ENCODE results near the gene HS6ST1.

- TF ChIP-seq ZC3H10 (CRISPR knock-in tag; IDR thresholded peaks at IDR 0.05) (no peak), RARB (CRISPR knock-in tag; IDR thresholded peaks at IDR 0.05) (no peak), ISL1 (CRISPR knock-in tag; IDR thresholded peaks at IDR 0.05) (no peak), ESRRG (CRISPR knock-in tag; IDR thresholded peaks at IDR 0.05) (no peak), OSR1 (CRISPR knock-in tag; IDR thresholded peaks at IDR 0.05) (no peak), TSHZ2 (CRISPR knock-in tag; IDR thresholded peaks at IDR 0.05) (no peak), ARNTL (CRISPR knock-in tag; IDR thresholded peaks at IDR 0.05; ENCODE audit: borderline replicate concordance, low read depth) (no peak), ZFP3 (CRISPR knock-in tag; IDR thresholded peaks at IDR 0.05) (no peak), TOX (CRISPR knock-in tag; IDR thresholded peaks at IDR 0.05; ENCODE audit: borderline replicate concordance) (no peak)
- TF ChIP-seq, protein P1, sequence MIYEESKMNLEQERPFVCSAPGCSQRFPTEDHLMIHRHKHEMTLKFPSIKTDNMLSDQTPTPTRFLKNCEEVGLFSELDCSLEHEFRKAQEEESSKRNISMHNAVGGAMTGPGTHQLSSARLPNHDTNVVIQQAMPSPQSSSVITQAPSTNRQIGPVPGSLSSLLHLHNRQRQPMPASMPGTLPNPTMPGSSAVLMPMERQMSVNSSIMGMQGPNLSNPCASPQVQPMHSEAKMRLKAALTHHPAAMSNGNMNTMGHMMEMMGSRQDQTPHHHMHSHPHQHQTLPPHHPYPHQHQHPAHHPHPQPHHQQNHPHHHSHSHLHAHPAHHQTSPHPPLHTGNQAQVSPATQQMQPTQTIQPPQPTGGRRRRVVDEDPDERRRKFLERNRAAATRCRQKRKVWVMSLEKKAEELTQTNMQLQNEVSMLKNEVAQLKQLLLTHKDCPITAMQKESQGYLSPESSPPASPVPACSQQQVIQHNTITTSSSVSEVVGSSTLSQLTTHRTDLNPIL (CRISPR knock-in tag; IDR thresholded peaks at IDR 0.05; ENCODE audit: low read depth), result no peak
- TF ChIP-seq, protein P2, sequence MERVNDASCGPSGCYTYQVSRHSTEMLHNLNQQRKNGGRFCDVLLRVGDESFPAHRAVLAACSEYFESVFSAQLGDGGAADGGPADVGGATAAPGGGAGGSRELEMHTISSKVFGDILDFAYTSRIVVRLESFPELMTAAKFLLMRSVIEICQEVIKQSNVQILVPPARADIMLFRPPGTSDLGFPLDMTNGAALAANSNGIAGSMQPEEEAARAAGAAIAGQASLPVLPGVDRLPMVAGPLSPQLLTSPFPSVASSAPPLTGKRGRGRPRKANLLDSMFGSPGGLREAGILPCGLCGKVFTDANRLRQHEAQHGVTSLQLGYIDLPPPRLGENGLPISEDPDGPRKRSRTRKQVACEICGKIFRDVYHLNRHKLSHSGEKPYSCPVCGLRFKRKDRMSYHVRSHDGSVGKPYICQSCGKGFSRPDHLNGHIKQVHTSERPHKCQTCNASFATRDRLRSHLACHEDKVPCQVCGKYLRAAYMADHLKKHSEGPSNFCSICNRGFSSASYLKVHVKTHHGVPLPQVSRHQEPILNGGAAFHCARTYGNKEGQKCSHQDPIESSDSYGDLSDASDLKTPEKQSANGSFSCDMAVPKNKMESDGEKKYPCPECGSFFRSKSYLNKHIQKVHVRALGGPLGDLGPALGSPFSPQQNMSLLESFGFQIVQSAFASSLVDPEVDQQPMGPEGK (CRISPR knock-in tag; IDR thresholded peaks at IDR 0.05; ENCODE audit: borderline replicate concordance), result no peak
Measured at GRCh38 chr2:128366713-128367511, 48.2 kb upstream of the HS6ST1 start.
